Progenitor cell of endocrine pancreas (in vitro differentiated cells): Measurements from ENCODE around the gene PKDCC. TPM values are rescaled to one million over a fixed set of nuclear protein-coding genes. Genes with fewer than 3 reads are reported as not detected.

Experiments
- DNase-seq: peaks from one replicate; pipeline ENCODE4 v3.0.0; 2021; ENCODE audit warnings: low spot score; ENCODE audit not compliant: unreplicated experiment
- H3K27ac Mint-ChIP-seq: 2 replicates; pipeline ENCODE4 v1.8.0; 2021; ENCODE audit warnings: mild to moderate bottlenecking, moderate library complexity, mixed read lengths
- H3K27me3 Mint-ChIP-seq: 2 replicates; pipeline ENCODE4 v1.8.0; 2021; ENCODE audit warnings: mixed read lengths
- H3K36me3 Mint-ChIP-seq: 2 replicates; pipeline ENCODE4 v1.8.0; 2022; ENCODE audit warnings: mixed read lengths; ENCODE audit not compliant: insufficient read depth
- H3K4me1 Mint-ChIP-seq: 2 replicates; pipeline ENCODE4 v1.8.0; 2021; ENCODE audit warnings: low read depth, mixed read lengths
- H3K4me3 Mint-ChIP-seq: 2 replicates; pipeline ENCODE4 v1.8.0; 2021; ENCODE audit warnings: low read depth, mild to moderate bottlenecking, moderate library complexity, mixed read lengths
- H3K9me3 Mint-ChIP-seq: 2 replicates; pipeline ENCODE4 v1.8.0; 2021; ENCODE audit warnings: low read depth, mixed read lengths
- CTCF ChIP-seq: fragments of 200-600 bp; sonication (generic); IDR thresholded peaks from one replicate; pipeline ENCODE4 v1.5.0; 2021; ENCODE audit warnings: antibody characterized with exemption, mild to moderate bottlenecking; ENCODE audit not compliant: unreplicated experiment
- total RNA-seq: library from RNA; stranded (reverse); gene quantifications from 2 replicates; pipeline ENCODE4 v1.2.1, GENCODE V29; 2021

The PKDCC gene
- total RNA-seq, 1 donor from 2014 or later = 335 TPM

DNA sequence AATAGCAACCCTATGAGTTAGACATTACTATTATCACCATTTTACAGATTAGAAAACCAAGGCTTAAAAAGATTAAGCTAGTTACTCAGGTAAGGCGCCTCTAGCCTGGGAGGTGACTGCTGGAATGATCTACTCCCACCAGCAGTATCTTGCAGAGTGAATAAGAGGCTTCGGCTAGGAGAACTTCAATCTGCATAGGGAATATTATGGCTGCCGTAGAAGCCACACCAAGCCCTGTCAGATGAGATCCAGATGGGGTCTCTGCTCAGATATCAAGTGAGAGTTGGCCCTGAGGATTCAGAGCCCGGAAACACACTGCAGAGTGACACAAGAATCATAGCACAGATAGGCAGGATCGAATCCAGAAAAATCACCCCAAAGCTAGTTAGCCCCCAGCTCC, 21.5 kb upstream of the PKDCC start:
- H3K36me3 Mint-ChIP-seq = no peaks in the 10 kb centered on the region
- TF ChIP-seq CTCF = no peak
- H3K9me3 Mint-ChIP-seq = peaks cover 6% of the 10 kb centered on the region
- no peak overlapping the region for H3K27ac Mint-ChIP-seq
- DNase-seq = no peak
- no peak overlapping the region for H3K4me3 Mint-ChIP-seq
- no peaks in the 10 kb centered on the region for H3K27me3 Mint-ChIP-seq
- peaks cover 40% of the 10 kb centered on the region for H3K4me1 Mint-ChIP-seq

DNA sequence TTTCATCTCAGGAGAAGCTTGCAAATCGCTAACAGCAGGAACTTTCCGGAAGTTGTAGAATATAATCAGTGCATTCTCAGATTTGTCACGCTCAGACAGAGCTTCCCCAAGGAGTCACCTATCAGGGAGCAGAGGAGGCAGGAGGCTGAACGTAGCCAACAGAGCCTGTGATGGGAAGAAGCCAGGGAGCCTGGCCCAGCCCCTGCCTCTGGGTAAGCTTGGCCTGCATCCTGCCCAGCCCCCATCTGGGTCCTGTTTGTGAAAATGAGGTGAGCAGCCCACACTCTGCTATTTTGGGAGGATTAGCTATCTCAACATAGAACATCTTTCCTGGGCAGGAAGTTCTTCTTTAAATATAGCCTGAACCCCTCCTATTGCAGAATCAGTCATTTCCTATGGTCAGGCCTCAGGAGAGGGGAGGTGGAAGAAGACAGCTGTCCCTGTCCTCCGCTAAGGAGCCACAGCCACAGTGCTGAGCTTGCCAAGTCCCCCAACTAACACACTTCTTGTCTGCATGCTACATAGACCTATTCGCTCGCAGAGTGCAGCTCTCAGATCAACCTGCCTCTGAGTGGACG, 19.2 kb upstream of the PKDCC start:
- H3K4me3 Mint-ChIP-seq = no peak overlapping the region
- no peaks in the 10 kb centered on the region for H3K9me3 Mint-ChIP-seq
- H3K4me1 Mint-ChIP-seq = peaks cover 43% of the 10 kb centered on the region
- H3K27ac Mint-ChIP-seq = no peak overlapping the region
- no peak for DNase-seq
- H3K27me3 Mint-ChIP-seq = no peaks in the 10 kb centered on the region
- no peak for TF ChIP-seq CTCF
- no peaks in the 10 kb centered on the region for H3K36me3 Mint-ChIP-seq

GRCh38 chr2:42029171-42029570, 18.6 kb upstream of the PKDCC start:
- Mint-ChIP-seq H3K9me3 (no peaks in the 10 kb centered on the region), H3K27ac (peak overlapping the region; percentile 96), H3K4me3 (no peak overlapping the region), H3K36me3 (no peaks in the 10 kb centered on the region), H3K4me1 (peaks cover 42% of the 10 kb centered on the region), H3K27me3 (no peaks in the 10 kb centered on the region)
- no peak for DNase-seq
- no peak for TF ChIP-seq CTCF

GRCh38 chr2:42029639-42030199, 18.1 kb upstream of the PKDCC start:
- no peak overlapping the region for H3K4me3 Mint-ChIP-seq
- H3K27ac Mint-ChIP-seq = peak overlapping the region; percentile 96

DNA sequence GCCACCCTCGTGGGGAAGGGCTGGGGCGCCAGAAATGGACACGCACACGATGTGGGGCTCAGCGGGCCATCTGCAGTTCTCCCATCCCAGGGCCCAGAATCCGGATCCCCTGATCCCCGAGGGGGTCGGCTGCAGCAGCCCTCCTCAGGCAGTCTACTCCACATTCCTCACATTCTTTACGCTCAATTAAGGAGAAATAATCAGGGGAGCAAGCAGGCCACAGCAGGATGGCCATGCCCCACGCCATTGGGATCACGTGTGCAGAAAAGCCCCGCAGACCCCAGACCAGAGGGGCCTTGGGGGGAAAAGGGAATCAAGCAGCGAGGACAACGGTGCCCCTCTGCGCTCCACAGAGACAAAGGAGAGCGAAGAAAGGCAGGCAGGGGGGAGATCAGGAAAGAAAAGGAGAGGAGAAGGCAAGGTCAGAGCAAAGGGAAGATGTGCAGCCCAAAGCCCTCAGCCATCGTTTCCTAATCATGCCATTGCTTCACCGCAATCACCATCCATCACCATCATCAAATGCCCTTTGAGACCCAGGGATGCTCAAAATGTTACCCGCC, 17.5 kb upstream of the PKDCC start:
- Mint-ChIP-seq H3K9me3 (no peaks in the 10 kb centered on the region), H3K36me3 (no peaks in the 10 kb centered on the region), H3K27ac (peak overlapping the region; percentile 96), H3K27me3 (no peaks in the 10 kb centered on the region), H3K4me1 (peaks cover 38% of the 10 kb centered on the region), H3K4me3 (no peak overlapping the region)
- no peak for DNase-seq
- TF ChIP-seq CTCF = no peak

More at GRCh38 chr2:42029639-42030199, 18.1 kb upstream of the PKDCC start:
- DNase-seq = no peak
- H3K4me1 Mint-ChIP-seq = peaks cover 43% of the 10 kb centered on the region
- no peaks in the 10 kb centered on the region for H3K27me3 Mint-ChIP-seq
- no peak for TF ChIP-seq CTCF
- no peaks in the 10 kb centered on the region for H3K9me3 Mint-ChIP-seq
- no peaks in the 10 kb centered on the region for H3K36me3 Mint-ChIP-seq
